GM18867 (cell line): ENCODE results near the gene EFHB.
"Not testable (repeated sequence)": the region's sequence is repeated elsewhere in the genome, so short reads cannot be mapped to it uniquely, and the experiment has no call there.

Experiments
- ATAC-seq: cut with Tn5 transposase; IDR thresholded peaks from one replicate; pipeline ENCODE4 v1.9.1; 2021; ENCODE audit warnings: mild to moderate bottlenecking, moderate library complexity; ENCODE audit not compliant: unreplicated experiment

EFHB gene

DNA sequence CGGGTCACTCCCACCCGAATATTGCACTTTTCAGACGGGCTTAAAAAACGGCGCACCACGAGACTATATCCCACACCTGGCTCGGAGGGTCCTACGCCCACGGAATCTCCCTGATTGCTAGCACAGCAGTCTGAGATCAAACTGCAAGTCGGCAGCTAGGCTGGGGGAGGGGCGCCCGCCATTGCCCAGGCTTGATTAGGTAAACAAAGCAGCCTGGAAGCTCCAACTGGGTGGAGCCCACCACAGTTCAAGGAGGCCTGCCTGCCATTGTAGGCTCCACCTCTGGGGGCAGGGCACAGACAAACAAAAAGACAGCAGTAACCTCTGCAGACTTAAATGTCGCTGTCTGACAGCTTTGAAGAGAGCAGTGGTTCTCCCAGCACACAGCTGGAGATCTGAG lies 78.7 kb downstream of the EFHB start:
- not testable (repeated sequence) for ATAC-seq

DNA sequence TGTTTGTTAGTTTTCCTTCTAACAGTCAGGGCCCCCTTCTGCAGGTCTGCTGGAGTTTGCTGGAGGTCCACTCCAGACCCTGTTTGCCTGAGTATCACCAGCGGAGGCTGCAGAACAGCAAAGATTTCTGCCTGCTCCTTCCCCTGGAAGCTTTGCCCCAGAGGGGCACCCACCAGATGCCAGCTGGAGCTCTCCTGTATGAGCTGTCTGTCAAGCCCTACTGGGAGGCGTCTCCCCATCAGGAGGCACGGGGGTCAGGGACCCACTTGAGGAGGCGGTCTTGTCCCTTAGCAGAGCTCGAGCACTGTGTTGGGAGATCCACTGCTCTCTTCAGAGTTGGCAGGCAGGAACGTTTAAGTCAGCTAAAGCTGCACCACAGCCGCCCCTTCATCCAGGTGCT lies 87.4 kb downstream of the EFHB start:
- ATAC-seq: not testable (repeated sequence)
